HG02678 (cell line): ENCODE measurements around the gene SETBP1.

Source experiments
- ATAC-seq: cut with Tn5 transposase; IDR thresholded peaks from one replicate; pipeline ENCODE4 v1.9.1; 2021; ENCODE audit warnings: mild to moderate bottlenecking, moderate library complexity; ENCODE audit not compliant: unreplicated experiment

The SETBP1 gene

GRCh38 chr18:44921974-44922373, 241.3 kb downstream of the SETBP1 start:
- no peak for ATAC-seq

- ATAC-seq: no peak
These were observed 242.3 kb downstream of the SETBP1 start for GRCh38 chr18:44922968-44923367.

- ATAC-seq: no peak
These were observed 244.3 kb downstream of the SETBP1 start for GRCh38 chr18:44924785-44925499.

GRCh38 chr18:44927127-44927849, 246.6 kb downstream of the SETBP1 start:
- no peak for ATAC-seq

DNA sequence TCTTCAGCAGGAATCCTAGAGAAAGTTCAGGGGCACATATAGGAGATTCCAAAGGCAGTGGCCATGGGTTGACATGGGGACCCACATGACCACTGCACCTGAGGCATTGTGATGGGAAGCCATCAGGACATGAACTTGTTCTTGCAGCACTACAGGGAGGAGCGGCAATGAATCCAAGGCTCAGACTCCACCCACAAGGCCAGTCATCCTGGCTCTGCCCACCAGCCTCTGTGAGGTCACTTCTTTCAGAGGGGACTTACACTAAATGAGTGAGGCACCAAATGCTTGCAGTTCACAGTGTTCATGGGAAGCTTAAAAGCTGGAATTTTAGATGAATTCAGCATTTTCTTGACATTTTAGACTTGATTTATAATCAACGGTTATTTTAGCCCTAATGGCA, 254.2 kb downstream of the SETBP1 start:
- no peak for ATAC-seq

- ATAC-seq: no peak
These were observed 254.8 kb downstream of the SETBP1 start for GRCh38 chr18:44935455-44935854.

- ATAC-seq: no peak
These were observed 255.8 kb downstream of the SETBP1 start for GRCh38 chr18:44936485-44936884.

DNA sequence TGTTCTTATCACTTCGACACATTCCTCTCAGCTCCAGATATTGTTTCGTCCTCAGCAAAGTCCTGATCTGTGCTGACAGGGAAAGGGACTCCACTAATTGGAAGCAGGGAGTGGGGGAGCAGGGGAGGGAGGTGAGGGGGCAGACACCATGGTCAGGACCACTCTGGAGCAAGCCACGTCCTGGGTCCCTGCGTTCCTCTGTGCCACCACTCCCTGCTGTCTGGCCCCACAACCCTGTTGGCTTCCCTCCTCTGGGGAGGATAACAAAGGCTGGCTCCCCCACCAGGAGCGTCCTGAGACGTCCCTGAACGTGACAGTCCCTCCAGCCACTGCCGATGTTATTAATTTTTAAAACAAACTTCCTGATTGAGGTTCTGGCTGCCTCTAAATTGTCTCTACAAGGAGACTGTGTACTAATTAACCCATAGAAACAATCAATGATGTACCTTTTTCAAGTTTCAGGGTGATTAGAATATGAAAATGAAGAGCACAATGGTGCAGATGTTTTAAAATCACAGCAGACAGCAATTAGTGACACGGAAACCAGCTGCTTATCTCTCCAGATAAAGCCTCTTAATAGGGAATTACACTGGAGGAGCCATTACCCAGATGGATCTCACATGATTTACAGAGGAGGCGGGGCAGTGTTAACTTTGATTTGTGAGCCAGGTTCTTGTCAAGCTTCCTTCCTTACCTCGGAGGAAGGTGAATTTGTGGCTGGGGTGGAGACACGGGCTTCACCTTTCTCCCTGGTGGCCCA, 257.5 kb downstream of the SETBP1 start:
- ATAC-seq: no peak

GRCh38 chr18:44938720-44939665, 258.3 kb downstream of the SETBP1 start:
- ATAC-seq: no peak

- no peak for ATAC-seq
These were observed 260.8 kb downstream of the SETBP1 start for GRCh38 chr18:44941516-44941915.

- no peak for ATAC-seq
These were observed 261.4 kb downstream of the SETBP1 start for GRCh38 chr18:44942073-44942472.

DNA sequence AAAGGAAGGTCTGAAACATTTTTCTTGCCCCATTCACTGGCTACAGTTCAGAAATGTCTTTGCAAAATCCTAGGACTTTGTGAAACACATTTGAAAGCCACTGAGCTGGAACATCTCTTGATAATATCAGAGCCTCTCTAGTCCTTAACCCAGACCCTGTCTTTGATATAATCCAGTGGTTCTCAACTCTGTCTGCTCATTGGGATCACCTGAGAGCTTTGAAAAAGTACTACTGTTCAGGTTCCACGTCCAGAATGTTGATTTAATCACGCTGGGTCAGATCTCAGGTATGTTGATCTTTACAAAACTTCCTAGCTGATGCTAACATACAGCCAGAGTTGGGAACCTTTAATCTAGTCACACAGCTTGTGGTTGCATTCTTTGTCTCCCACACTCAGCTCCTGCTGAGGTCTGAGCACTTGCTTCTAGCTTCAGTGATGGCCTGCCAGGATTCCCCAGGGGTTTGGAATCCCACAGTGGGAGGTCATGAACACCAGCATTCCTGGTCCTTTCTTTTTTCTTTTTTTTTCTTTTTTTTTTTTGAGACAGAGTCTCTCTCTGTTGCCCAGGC, 262.7 kb downstream of the SETBP1 start:
- no peak for ATAC-seq

DNA sequence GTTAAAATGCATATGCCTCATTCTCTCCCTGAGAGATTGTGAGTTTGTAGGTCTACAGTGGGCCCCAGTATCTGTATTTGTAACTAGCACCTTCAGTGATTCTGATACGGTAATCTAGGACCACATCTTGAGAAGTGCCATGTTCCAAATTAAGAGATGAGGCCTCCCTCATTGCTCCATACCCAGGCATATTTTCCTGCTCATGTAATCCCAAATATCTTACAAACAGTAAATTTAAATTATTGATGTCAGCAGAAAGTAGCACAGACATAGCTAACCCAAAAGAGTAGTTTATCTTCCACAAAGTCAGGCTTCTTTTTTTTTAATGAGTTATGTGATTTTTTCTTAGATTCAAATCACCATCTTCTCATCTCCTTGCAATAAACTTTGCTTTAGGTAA, 263.8 kb downstream of the SETBP1 start:
- no peak for ATAC-seq

DNA sequence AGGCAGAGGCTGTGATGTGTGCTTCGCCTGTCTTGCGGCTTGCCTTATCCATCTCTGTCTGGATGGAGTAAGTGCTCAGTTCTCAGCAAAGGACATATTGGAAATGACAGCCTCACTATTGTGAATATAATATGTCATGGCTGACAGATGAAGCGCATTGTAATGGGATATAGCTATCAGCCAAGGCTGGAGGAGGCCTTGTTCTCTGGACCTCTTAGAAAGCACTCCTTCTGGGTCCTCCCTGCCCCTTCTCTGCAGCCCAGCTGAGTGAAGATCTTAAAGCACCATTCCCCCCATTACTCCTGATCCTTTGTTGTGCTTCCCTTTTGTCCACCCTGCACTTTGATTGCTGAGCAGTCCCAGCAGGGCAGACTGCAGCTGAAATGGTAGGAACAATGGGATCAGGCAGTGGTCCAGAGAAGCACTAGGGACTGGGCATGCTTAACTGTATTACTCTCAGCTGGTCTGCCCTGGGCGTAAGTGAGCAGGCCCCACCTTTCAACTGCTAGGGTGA, 265.3 kb downstream of the SETBP1 start:
- no peak for ATAC-seq

DNA sequence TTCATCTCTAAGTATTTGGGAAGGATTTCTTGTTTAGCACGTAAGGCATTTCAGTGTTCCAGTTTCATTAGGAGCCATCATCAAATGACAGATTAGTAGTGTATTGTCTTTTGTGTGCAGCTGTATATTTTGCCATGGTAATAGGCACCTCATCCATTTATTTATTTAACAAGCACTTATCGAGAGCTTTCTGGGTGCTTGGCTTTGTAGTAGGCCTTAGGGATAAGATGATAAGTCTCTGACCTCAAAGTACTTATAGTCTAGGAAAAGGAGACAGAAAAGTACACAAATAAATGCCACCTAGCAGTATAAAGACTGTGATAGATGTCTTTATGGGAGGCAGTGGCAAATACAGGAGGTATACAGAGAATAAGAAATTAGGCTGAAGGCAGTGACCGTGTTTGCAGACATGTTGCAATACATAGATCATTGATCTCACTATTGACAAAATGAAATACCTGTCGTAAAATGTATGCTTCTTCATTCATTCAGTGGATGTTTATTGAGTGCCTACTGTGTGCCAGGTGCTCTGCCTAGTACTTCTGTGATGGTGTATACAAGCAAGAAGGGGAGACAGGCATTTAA, 265.9 kb downstream of the SETBP1 start:
- ATAC-seq: no peak

DNA sequence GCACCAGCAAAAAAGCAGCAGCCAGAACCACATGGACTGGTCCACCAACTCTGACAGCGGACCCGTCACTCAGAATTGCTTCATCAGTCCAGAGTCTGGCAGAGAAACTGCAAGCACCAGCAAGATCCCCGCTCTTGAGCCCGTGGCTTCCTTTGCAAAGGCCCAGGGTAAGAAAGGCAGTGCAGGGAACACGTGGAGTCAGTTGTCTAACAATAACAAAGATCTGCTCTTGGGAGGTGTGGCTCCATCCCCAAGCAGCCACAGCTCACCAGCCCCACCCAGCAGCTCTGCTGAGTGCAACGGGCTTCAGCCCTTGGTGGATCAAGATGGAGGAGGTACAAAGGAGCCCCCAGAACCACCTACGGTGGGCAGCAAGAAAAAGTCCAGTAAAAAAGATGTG, 269.3 kb downstream of the SETBP1 start:
- ATAC-seq: no peak

DNA sequence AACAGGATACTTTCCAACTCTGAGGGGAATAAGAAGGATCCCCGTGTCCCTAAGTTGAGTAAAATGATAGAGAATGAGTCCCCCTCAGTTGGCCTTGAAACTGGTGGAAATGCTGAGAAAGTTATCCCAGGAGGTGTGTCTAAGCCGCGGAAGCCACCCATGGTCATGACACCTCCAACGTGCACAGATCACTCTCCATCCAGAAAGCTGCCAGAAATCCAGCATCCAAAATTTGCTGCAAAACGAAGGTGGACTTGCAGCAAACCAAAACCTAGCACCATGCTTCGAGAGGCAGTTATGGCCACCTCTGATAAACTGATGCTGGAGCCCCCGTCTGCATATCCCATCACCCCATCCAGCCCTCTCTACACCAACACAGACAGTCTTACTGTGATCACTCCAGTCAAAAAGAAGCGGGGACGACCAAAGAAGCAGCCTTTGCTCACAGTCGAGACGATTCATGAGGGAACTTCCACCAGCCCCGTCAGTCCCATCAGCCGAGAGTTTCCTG, 270.1 kb downstream of the SETBP1 start:
- ATAC-seq: no peak

GRCh38 chr18:44951748-44952147, 271.1 kb downstream of the SETBP1 start:
- no peak for ATAC-seq

- ATAC-seq: no peak
These were observed 273.6 kb downstream of the SETBP1 start for GRCh38 chr18:44954257-44954656.

DNA sequence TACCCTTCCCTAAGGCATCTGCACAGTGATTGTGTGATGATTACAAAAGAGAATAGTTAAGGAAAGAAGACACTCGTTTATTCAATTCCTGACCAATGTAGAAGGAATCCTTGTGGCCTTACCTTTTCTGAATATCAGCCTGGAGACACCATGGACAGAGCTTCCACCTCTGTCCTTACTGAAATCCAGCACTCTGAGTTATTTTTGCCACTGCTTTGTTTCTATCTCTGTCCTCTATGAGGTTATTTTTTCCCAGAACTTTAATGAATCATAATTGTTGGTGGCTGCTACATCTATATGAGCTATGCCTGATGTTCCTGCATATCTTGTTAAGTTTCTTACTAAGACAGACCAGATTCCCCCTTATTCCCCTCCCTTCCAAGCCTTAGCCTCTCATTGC, 275.1 kb downstream of the SETBP1 start:
- ATAC-seq: no peak
